Limb (tissue), 2 donors: ENCODE results near the gene BCAS1.
A peak's percentile ranks its signal among the peaks of the same experiment; 100 is the strongest.

ENCODE experiments used
- DNase-seq, 2 donors: peaks; one replicate each; pipeline ENCODE4 v3.0.0-alpha.2; 2016; ENCODE audit errors: extremely low spot score in 2 of 2

Gene BCAS1

DNA sequence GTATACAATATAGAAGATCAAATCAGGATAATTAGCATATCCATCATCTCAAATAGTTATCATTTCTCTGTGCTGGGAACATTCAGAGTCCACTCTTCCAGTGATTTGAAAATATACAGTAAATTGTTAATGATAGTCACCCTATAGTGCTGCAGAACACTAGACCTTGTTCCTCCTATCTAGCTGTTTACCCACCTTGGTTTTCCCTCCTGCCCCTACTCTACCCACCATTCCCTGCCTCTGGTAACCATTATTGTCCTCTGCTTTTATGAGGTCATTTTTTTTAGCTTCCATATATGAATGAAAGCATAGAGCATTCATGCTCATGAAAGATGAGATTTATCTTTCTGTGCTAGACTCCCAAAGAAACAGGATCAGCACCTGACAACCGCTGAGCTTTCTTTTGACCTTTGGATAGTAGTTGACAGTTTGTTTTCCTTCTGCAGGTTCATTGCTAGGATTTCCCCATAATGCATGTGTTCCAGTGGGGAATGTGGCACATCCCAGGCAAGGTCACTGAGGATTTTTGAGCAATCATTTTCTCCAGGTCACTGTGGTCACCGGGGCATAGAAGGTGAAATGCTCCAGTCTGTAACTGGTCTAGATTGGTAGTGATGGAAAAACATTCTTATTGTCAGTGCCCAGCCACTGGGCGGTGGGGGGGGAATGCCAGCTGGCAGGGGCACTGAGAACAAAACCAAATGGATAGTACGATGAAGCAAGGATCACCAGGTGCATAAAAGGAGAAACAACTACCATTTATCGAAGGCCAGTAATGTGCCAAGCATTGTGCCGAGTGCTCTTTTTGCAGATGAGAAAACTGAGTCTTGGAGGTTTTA lies 33.6 kb upstream of the BCAS1 start:
- no peak for DNase-seq

DNA sequence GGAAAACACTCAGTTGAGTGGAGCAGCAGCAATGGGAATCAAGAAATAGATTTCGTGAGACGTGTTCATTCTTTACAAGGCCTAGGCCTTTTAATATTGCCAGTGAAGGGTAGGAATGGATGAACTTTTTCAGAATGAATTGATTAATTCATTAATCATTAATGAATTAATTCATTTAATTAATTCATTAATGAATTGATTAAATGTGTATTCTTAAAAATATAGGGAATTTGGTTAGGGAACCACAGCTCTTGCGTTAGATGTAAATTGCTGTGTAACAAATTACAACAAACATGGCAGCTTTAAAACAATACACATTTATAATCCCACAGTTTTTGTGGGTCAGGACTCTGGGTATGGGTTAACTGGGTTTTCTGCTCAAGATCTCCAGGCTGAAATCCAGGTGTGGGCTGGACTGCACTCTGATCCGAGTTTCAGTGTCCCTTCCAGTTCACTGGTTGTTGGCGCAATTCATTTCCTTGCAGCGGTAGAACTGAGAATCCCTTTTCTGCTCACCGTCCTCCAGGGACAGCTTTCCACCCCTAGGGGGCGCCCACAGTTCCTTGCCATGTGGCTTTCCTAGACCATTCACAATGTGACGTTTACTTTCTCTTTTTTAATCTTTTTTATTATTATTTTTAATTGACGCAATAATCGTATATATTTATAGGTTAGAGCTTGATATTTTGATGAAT lies 32.8 kb upstream of the BCAS1 start:
- DNase-seq, result peak in 1 of 2 donors; percentile 69

DNA sequence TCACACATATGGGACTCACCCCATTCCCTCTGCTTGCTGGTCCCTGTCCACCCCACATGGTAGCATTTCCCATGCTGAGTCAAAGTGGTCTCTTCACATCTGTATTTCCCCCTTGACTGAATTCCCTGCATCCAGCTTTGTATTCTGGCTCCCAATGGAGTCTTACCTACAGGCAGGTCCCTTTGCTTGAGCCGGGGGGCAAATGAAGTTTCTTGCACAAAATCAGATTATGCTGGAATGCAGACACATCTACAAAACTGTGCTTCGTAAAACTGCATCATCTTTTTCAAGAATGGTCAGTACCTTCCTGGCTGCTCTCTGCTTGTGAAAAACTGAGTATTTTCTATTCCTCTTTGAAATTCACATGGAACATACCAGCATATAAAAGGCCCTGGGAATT lies 32.1 kb upstream of the BCAS1 start:
- DNase-seq, result no peak

DNA sequence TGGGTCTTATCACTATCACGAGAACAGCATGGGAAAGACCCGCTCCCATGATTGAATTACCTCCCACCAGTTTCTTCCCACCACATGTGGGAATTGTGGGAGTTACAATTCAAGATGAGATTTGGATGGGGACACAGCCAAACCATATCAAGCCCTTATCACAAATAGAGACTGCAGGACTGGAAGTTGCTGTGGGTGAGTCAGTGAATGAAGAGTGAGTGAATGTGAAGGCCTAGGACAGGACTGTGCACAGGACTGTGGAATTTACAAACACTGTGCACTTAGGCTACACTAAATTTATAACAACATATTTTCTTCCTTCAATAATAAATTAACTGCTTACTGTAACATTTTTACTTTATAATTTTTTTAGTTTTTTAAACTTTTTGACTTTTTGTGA lies 30.2 kb upstream of the BCAS1 start:
- DNase-seq, result no peak

DNA sequence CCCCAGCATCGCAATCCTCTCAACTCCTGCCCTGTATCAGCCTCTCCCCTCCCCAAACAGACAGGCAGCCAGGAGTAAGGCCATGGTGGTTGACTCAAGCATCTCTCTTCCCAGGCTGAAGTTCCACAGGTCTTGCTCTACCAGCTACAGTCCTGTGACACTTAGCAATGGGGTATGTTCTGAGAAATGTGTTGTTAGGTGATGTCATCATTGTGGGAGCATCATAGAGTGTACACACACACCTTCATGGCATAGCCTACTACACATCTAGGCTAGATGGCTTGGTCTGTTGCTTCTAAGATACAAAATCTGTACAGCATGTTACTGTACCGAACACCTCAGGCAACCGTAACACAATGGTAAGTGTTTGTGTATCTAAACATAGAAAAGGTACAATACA lies 29.5 kb upstream of the BCAS1 start:
- no peak for DNase-seq

DNA sequence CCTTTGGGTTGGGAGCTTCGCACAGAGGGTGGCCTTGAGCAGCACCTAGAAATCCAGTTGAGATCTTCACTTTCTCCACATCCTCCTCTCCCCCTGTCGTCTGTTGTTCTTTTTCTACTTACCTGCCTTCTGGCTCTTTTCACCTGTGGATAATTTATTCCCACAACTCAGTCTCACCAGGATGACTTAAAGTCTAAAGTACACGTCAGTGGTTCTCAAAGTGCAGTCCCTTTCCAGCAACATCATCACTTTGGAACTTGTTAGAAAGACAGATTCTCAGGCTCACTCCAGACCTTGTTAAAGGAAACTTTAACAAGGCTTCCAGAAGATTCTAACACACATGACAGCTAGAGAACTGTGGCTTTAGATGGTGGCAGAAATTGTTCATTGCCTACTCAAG lies 27.7 kb upstream of the BCAS1 start:
- DNase-seq, result no peak

DNA sequence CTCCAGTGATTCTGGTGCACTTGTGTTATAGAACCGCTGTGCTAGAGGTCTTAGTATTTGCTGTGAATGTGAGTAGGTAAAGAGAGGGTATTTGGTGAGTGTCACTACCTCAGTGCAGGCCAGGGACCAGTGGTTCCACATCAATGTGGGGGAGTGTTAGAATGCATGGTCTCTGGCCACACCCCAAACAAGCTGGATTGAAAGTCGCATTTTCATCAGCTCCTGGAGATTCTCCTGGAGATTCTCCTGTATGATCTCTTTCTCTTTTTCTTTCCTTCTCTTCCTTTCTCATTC lies 26.8 kb upstream of the BCAS1 start:
- DNase-seq, result no peak

DNA sequence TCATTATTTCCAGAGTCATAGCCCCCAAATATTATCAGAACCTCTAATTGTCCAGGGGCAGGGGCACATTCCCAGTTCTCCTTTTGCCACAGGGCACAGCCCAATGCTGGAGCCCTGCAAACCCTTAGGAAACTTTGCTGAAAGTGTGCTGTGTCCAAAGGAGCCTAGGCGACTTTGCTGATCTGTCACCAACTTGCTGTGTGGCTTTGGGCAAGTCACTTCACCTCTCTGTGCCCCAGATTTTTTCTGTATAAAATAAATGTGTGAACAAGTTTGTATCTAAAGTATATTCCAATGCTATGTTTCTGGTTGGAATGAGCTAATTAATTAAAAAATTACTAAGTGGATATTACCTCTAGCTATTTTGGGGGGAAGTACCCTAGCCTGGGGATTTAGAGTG lies 25.4 kb upstream of the BCAS1 start:
- no peak for DNase-seq

DNA sequence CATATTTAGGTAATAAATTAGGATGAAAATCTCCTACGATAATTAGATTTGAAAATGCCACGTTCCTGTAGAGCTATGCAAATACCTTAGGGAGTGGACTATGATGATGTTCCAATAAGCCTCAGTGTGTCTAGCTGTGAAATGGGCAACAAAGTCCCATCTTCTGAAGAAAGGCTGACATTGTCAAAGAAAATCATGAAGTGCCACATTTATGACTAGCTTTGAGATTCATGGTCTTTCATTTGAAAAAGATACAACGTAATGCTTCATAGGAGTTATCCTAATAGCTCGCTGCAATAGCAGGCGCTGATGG lies 23.8 kb upstream of the BCAS1 start:
- DNase-seq, result no peak

DNA sequence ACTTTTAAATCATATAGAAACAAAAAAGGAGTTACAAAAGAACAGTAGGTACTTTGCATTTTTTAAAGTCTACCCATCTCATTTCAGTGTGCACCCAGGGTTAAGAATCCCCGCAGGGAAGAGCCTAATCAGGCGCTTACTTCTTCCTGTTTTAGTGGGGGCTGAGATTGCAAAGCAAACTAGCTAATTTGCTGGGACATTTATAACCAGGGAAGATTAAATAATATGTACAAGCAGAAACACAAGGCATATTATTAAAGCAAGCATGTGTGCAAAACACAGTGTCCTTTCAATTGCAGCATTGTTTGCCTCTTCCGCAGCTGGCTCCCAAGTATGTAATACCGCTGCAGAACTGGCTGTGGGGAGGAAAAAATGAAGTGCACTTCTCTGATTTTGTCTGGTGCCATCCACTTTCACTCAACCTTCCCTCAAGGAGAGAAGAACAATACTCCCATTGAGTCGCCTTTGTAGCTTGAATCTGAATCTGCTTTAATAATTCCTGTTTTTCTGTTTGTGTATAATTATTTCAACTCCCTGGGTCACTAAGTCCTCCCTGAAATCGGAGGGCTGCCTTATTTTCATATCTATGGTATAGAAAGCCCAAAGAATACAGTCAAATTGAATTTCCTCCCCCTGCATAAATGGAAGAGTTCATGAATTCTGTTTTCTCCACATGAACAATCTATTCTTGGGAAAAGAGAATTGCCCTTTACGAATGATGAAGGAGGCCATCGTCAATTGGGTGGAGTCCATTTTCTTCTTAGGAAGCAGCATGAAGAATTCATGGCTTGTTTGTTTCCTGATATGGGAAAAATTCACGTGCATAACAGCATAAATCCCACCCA lies 23.3 kb upstream of the BCAS1 start:
- DNase-seq, result no peak

DNA sequence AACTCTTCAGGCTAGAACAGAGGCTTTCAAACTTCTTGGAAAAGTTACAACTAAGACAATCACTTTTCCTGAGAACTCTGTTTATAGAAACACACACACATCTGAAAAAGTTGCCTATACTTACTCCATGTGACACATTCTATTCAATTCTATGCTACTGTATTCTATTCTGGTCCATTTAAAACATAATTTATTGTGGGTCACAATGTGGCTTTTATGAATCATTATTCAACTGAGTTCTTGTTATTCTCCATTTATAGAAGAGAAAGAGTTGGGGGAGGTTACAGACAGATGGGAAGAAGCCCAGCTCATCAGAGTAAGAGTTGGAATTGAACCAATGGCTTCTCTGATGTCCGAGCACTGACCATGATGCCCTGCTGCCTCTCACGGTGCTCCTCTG lies 21.6 kb upstream of the BCAS1 start:
- DNase-seq, result no peak

DNA sequence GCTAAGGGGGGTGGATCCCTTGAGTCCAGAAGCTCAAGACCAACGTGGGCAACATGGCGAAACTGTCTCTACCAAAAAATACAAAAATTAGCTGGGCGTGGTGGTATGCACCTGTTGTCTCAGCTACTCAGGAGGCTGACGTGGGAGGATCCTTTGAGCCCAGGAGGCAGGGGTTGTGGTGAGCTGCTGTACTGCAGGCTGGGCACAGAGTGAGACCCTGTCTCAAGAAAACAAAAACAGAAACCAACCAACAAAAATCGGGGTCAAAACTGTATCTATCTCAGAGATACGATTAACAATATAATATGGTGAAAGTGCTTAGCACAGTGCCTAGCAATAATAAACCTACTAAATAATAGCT lies 20.7 kb upstream of the BCAS1 start:
- DNase-seq, result no peak

DNA sequence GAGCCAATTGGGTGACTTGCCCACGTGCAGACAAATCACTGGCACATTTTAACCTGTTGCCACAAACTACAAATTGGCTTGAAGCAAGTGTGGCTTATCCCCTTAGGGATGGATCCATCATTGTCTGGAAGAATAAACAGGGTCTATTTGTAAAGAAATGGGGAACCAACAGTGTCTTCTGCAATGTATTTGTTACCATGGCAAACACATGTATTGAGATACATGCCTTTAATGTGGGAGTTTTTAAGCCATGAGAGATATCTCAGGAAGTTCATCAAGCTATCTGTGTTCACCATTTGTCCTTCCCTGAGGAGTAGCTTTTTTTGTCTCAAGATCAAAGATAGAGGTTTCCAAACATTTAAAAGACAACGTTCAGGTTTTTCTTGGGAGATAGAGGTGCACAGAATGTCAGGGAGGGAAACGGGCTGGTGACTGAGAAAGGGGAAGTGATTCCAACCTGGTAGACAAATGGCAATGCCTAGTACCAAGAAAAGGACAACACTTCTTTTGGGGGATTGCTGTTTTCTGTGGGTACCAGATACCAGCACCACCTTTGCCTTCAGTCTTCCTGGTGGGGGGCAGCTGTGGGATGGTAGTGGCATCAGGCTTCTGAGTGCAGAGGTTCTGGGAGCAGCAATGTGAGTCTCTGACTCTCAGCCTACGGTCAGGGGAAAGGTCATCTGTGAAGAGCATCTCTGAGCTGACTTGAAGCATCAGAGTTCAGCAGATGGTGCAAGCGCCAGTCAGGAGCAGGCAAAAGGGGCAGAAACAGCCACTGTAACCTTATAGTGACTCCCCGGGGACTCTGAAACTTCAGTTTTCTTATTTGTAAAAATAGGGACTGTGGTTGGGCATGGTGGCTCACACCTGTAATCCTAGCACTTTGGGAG lies 20.1 kb upstream of the BCAS1 start:
- no peak for DNase-seq

DNA sequence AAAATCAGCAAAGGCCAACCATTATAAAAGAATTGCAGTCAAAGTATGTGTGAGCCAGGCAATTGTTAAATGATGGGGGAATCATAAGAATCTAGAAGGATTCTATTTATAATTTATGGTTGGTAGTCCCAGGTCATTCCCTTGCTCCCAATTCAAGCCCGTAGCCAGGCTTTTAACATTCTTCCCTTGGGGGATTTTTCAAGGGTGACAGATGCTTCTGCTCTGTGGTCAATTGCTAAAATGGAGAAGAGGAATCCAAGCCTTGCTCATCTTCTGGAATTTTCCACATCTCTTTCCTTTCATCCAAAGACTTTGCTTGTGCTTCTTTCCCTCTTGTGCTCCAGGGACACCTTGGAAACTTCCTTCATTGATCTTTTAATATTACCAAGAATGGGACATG lies 18.0 kb upstream of the BCAS1 start:
- no peak for DNase-seq

DNA sequence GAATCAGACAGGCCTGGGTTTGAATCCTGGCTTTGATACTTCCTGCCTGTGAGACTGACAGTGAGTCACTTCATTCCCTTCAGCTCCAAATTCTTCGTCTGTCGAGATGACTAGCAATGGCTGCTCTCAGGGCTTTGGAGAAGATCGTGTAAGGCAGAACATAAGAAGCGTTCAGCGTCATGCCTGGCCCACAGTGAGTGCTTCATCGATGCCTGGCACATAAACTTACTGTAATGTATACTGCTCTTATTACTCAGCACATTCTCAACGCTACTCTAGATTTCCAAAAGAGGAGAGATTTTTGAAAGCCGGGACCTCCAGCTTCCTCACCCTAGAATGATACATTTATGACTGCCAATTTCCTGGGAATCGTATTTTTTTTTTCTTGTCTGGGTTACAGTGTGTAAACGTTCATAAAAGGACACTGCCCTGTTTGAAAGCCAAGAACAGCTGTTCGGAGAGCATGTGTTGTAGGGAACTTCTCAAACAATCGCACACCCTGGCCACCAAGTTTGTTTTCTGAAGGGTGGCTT lies 16.2 kb upstream of the BCAS1 start:
- DNase-seq, result no peak

DNA sequence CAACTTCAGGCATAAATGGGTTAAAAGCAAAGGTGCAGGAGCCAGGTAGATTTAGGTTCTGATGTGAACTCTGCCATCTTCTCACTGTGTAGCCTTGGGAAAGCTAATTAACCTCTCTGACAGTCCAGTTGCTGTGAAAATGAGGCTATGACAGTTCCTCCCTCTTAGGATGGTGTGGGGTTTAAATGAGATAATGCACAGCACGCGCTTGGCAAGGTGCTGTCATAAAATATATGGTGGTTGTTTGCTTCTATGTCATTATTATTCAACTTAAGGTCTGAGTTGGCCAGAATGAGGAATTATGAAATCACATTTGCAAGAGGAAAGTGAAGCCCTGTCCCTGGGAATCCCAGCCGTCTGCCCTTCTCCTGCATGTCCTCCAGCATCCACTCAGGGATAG lies 15.5 kb upstream of the BCAS1 start:
- no peak for DNase-seq

DNA sequence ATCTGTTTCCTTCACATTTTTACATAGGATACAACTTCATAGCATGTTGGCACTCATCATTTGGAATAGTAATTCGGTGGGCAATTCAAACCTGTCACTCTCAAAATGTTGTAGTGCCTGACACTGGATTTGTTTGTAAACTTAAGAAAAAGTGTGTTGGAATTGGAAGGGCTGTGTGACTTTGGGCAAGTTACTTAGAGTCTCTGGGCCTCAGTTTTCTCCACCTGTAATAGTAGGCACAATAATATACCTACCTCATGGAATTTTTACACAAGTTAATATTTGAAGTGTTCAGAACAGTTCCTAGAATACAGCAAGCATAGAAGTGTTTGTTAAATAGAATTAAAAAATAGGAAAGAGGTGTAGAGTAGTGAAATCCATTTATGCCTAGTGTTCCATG lies 15.0 kb upstream of the BCAS1 start:
- no peak for DNase-seq

DNA sequence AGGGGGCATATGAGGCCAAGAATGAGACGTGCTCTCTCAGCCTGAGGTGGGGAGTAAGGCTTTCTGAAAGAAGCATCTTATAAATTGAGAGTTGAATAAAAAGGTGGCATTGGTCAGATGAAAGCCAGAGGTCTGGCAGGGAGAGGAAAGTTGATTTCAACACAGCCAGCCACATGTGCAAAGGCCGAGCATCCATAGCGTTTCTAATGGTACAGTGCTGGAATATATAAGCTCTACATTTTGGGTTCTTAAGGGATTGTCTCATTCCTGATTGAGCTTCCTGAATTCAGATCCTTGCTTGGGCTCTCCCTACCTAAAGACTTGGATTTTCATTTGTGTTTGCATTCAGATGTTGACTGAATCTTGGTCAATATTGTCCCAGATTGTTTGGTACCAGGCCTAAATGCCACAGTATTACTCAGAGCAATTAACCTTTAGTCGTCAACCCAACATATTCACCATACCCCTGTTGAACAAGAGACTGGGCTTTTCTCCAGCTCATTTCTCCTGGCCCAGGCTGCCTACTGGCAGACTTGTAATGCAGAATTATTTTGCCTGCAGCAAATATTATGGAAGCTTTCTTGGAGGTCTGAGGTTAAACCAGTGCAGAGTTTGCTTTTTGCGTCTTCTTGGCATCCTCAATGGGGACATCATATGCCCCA lies 14.5 kb upstream of the BCAS1 start:
- no peak for DNase-seq

DNA sequence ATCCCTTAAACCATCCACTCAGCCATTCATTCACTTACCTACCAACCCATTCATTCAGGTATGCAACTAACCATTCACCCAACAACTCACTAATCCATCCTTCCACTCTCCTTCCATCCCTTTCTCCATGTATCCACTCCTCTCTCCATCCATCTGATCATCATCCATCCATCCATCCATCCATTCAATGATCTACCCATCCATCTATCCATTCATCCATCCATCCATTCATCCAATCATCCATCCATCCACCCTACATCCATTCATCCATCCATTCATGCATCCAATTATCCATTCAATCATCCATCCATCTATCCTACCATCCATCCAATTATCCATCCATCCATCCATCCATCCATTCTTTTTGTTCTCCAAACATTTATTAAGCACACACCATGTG lies 13.8 kb upstream of the BCAS1 start:
- no peak for DNase-seq

DNA sequence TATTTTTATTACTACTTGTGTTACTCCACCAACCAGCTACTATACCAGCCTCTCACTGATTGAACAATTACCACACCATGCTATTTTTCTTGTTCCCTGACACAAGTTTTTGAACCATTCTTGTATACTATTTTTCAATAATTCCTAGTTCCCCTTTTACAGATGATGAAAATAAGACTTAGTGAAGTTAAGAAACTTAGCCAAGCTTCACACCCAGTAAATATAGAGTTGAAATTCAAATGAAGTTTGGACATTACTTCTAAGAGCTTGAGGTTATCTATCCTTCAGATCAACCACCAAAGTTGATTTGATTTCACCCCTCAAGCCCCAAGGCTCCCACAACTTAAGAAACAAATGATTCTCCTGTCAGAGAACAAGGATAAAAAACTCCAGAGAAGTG lies 13.1 kb upstream of the BCAS1 start:
- DNase-seq, result no peak

DNA sequence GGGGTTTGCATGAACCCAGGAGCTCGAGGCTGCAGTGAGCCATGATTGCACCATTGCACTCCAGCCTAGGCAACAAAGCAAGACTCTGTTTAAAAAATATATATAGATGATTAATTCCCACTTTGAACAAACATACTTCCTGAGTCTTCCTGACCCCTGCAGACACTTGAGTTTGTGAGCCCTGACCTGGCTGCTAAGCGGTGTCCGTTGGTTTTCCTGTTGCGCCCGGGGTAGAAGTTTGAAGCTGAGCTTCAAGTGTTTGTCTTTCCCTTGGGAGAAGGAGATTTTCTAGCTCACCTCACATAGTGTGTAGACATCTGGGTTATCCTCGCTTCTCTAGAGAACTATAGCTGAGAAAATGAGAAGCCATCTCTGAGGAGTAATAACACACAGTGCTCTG lies 11.7 kb upstream of the BCAS1 start:
- no peak for DNase-seq
